Psoas muscle (tissue), 8 donors: ENCODE data around the gene KHNYN. TPM values are rescaled to one million over a fixed set of nuclear protein-coding genes. Genes with fewer than 3 reads are reported as not detected.
A peak's percentile ranks its signal among the peaks of the same experiment; 100 is the strongest.

Source experiments
- ATAC-seq, 4 donors: fragments of 200-7000 bp; cut with Tn5 transposase; one replicate each; pipeline ENCODE4 v1.9.1; 2020; ENCODE audit warnings: moderate library complexity in 3 of 4, mild to moderate bottlenecking in 2 of 4
- DNase-seq, 2 donors: peaks; one replicate each; pipeline ENCODE4 v3.0.0-alpha.2; 2020
- H3K27ac ChIP-seq: fragments of 200-600 bp; one replicate; pipeline ENCODE4 v1.8.0; 2022
- H3K27me3 ChIP-seq, 3 donors: fragments of 200-600 bp in 1 of 3; one replicate each; pipeline versions ENCODE4 v1.6.1 to v1.8.0; 2013 to 2022; ENCODE audit warnings: low read length in 2 of 3, mild to moderate bottlenecking in 2 of 3, moderate library complexity in 1 of 3; ENCODE audit not compliant: insufficient read depth in 3 of 3
- H3K36me3 ChIP-seq, 2 donors: fragments of 200-600 bp in 1 of 2; one replicate each; pipeline versions ENCODE4 v1.6.1 to v1.8.0; 2013 to 2022; ENCODE audit warnings: low read depth in 1 of 2, mild to moderate bottlenecking in 1 of 2, moderate library complexity in 1 of 2; ENCODE audit not compliant: insufficient read depth in 1 of 2
- H3K4me1 ChIP-seq: fragments of 200-600 bp; one replicate; pipeline ENCODE4 v1.8.0; 2022
- H3K4me3 ChIP-seq: fragments of 200-600 bp; one replicate; pipeline ENCODE4 v1.8.0; 2022; ENCODE audit warnings: mild to moderate bottlenecking
- H3K9me3 ChIP-seq: fragments of 200-600 bp; one replicate; pipeline ENCODE4 v1.8.0; 2022
- CTCF ChIP-seq: fragments of 200-600 bp; IDR thresholded peaks from one replicate; pipeline ENCODE4 v1.8.0; 2022; ENCODE audit warnings: antibody characterized with exemption
- WGBS, 3 donors: extraction: QIAGEN DNeasy Blood & Tissue Kit; methylation state at CpG; one replicate each; pipeline versions ENCODE4 v1.1.6 to v1.1.7; 2013; 5-methylcytosine and 5-hydroxymethylcytosine counted together
- intact Hi-C, 2 donors: fragments of 100-400 bp; cut with DNase I; formaldehyde crosslinking; loops; one replicate each; pipeline versions ENCODE4 v1.11.0 to v1.14.2; 2022
- long read RNA-seq, 2 donors: library from polyadenylated mRNA; unstranded; transcript quantifications; one replicate each; pipeline ENCODE4 v2.0.0, GENCODE V29; 2021
- polyA plus RNA-seq, 3 donors: library from polyadenylated mRNA; stranded (reverse); fragments of 200-250 nt; gene quantifications; one replicate each; pipeline ENCODE4 v1.2.3, GENCODE V29; 2013
- total RNA-seq, 4 donors: library from RNA; stranded (reverse); fragmentation: NEBNext Ultra II Directional in 2 of 4; extraction: Animal tissue kit (Norgen Biotek cat#: 25700) in 2 of 4; gene quantifications; one replicate each; pipeline versions ENCODE4 v1.2.1 to v1.2.4, GENCODE V29; 2021 to 2023
- donor health status: healthy with polysubstance abuse.
- donor health status: DM: no; HTN: no; CAD: no; lungs with moderate emphysema.
- donor health status: Bipolar disorder and iron deficiency.
- donor health status: healthy.
- donor health status: DM: yes; HTN: yes; CAD: no.
- donor health status: DM: no; HTN: no; CAD: no.
- donor health status: DM: no; HTN: no; CAD: no.
- donor health status: DM: yes; HTN: yes; CAD: no.

Gene KHNYN
- total RNA-seq, result 10 to 100 TPM; 25.8 to 44.2 (median 41.3) TPM
- polyA plus RNA-seq, result 10 to 100 TPM; 15.3 to 74.9 (median 35.9) TPM
- long read RNA-seq, donor 1, transcript KHNYN-202 (8 exons, 3,359 nt), result major isoform, 26 of 64 reads
- long read RNA-seq, donor 1, partial matches to known transcripts, result 30 of 64 reads
- long read RNA-seq, donor 1, other reads (novel, unspliced or antisense), result 6 of 64 reads
- long read RNA-seq, donor 2, transcript KHNYN-202 (8 exons, 3,359 nt), result major isoform, 41 of 76 reads
- long read RNA-seq, donor 2, partial matches to known transcripts, result 17 of 76 reads
- long read RNA-seq, donor 2, other reads (novel, unspliced or antisense), result 13 of 76 reads

- DNase-seq, result peak; percentile 93 to 95
- H3K4me3 ChIP-seq, result peak within 1 kb of the TSS; percentile 84
- H3K36me3 ChIP-seq, result peaks cover 0 to 36% of the 10 kb centered on the region in 2 donors
- peaks cover 17% of the 10 kb centered on the region for H3K4me1 ChIP-seq
- H3K27ac ChIP-seq, result peak within 1 kb of the TSS; percentile 98
- TF ChIP-seq CTCF, result no peak
- WGBS, 3 donors, result 4 to 6% (median 5%) methylated on average over 41 to 57 of the region's 57 CpGs
- intact Hi-C loops, result loop anchor here (1.0 to 10.0 kb wide), 2 partner anchors 63 to 185 kb away; partner anchors contain the start of gene TINF2 (in 1 of the 2)
- ATAC-seq, result peak; percentile 89 to 93 (median 90)
- no peaks in the 10 kb centered on the region for H3K27me3 ChIP-seq
- no peaks in the 10 kb centered on the region for H3K9me3 ChIP-seq
Measured at GRCh38 chr14:24429395-24430142, at the start of gene KHNYN, which contains the start of gene CBLN3. KHNYN (plus strand) TSS chr14:24429954; CDS start chr14:24430731, 777 bp downstream. CBLN3 (minus strand) TSS chr14:24429668; CDS start chr14:24429054, 614 bp downstream.

GRCh38 chr14:24381363-24382063 is 48.2 kb upstream of the KHNYN start:
- Histone ChIP-seq H3K4me1 (no peaks in the 10 kb centered on the region), H3K36me3 (no peaks in the 10 kb centered on the region), H3K27ac (no peak overlapping the region), H3K27me3 (peaks cover 0 to 8% (median 0%) of the 10 kb centered on the region in 3 donors), H3K9me3 (no peaks in the 10 kb centered on the region), H3K4me3 (no peak overlapping the region)
- intact Hi-C loops, result no loop called here
- no peak for ATAC-seq
- WGBS, 3 donors, result 79 to 83% (median 80%) methylated on average over 8 of the region's 8 CpGs
- no peak for DNase-seq
- TF ChIP-seq CTCF, result no peak

GRCh38 chr14:24382064-24382371 is 47.7 kb upstream of the KHNYN start:
- Histone ChIP-seq H3K4me1 (no peaks in the 10 kb centered on the region), H3K4me3 (no peak overlapping the region), H3K36me3 (no peaks in the 10 kb centered on the region), H3K27ac (no peak overlapping the region), H3K9me3 (no peaks in the 10 kb centered on the region), H3K27me3 (peaks cover 0 to 8% (median 0%) of the 10 kb centered on the region in 3 donors)
- WGBS, 3 donors, result 44 to 61% (median 45%) methylated on average over 4 of the region's 4 CpGs
- no peak for TF ChIP-seq CTCF
- DNase-seq (no peak), ATAC-seq (no peak)
- intact Hi-C loops, result no loop called here

- DNase-seq, result no peak
- TF ChIP-seq CTCF, result no peak
- ATAC-seq, result no peak
- Histone ChIP-seq H3K4me3 (no peak overlapping the region), H3K27ac (no peak overlapping the region), H3K4me1 (no peaks in the 10 kb centered on the region), H3K27me3 (peaks cover 0 to 8% (median 0%) of the 10 kb centered on the region in 3 donors), H3K9me3 (no peaks in the 10 kb centered on the region), H3K36me3 (no peaks in the 10 kb centered on the region)
- WGBS, 3 donors, result 85 to 90% (median 89%) methylated on average over 4 of the region's 4 CpGs
- intact Hi-C loops, result no loop called here
Measured at GRCh38 chr14:24384169-24384568, 45.6 kb upstream of the KHNYN start.
